Measurements from ENCODE around the gene BRIX1.
"Not testable (repeated sequence)": the region's sequence is repeated elsewhere in the genome, so short reads cannot be mapped to it uniquely, and the experiment has no call there.

Gene BRIX1

DNA sequence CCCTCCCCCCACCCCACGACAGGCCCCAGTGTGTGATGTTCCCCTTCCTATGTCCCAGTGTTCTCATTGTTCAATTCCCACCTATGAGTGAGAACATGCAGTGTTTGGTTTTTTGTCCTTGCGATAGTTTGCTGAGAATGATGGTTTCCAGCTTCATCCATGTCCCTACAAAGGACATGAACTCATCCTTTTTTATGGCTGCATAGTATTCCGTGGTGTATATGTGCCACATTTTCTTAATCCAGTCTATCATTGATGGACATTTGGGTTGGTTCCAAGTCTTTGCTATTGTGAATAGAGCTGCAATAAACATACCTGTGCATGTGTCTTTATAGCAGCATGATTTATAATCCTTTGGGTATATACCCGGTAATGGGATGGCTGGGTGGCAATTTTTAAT is 56.1 kb downstream of the BRIX1 start:
- not testable (repeated sequence) for DNase-seq, H3K4me1 Mint-ChIP-seq, H3K4me3 Mint-ChIP-seq, H3K9me3 Mint-ChIP-seq, H3K27me3 Mint-ChIP-seq, H3K27ac Mint-ChIP-seq, ATAC-seq

Data from stimulated activated naive CD8-positive, alpha-beta T cell treated with anti-CD3 and anti-CD28 coated beads, Interleukin-15, amount 100 ng/mL, for 72 hours (primary cell).